IMR-90 (cell line): ENCODE results near the gene CDK5RAP2. TPM values are rescaled to one million over a fixed set of nuclear protein-coding genes. Genes with fewer than 3 reads are reported as not detected.

ENCODE experiments used
- ATAC-seq: fragments of 200-7000 bp; cut with Tn5 transposase; 2 replicates; pipeline ENCODE4 v1.9.1; 2020; ENCODE audit warnings: low read depth, mild to moderate bottlenecking, moderate library complexity
- BruUV-seq: library from RNA; stranded (reverse); fragments of 400-500 nt; replicated peaks from 2 replicates; lab custom pipeline; 2021; lab: Mats Ljungman, UMichigan
- CTCF ChIA-PET: fragments of 300-600 bp; formaldehyde crosslinking; extraction: SDS; loops from one replicate; lab custom pipeline; 2021; ENCODE audit warnings: antibody characterized with exemption; lab: Yijun Ruan, JAX
- POLR2A ChIA-PET: fragments of 300-600 bp; sonication (Branson Sonifier 250); formaldehyde crosslinking; loops from one replicate; lab custom pipeline; 2022; ENCODE audit warnings: antibody characterized with exemption; ENCODE audit not compliant: unreplicated experiment; lab: Charles Lee
- DNase-seq: peaks from one replicate; pipeline ENCODE4 v3.0.0; 2013
- H2AFZ ChIP-seq: replicated peaks from 2 replicates; pipeline ENCODE3; 2013; ENCODE audit warnings: low read length, mild to moderate bottlenecking; ENCODE audit not compliant: poor library complexity
- H2AK5ac ChIP-seq: 2 replicates; pipeline ENCODE4 v1.6.1; 2013; ENCODE audit warnings: low read depth, low read length, inconsistent platforms
- H2AK9ac ChIP-seq: replicated peaks from 2 replicates; pipeline ENCODE3; 2013; ENCODE audit warnings: mild to moderate bottlenecking, low read depth, low read length, moderate library complexity; ENCODE audit not compliant: poor library complexity
- H2BK120ac ChIP-seq: 2 replicates; pipeline ENCODE4 v1.6.1; 2013; ENCODE audit warnings: low read depth, low read length, inconsistent platforms
- H2BK15ac ChIP-seq: 3 replicates; pipeline ENCODE4 v1.6.1; 2013; ENCODE audit warnings: low read depth, low read length, inconsistent platforms
- H2BK20ac ChIP-seq: 2 replicates; pipeline ENCODE4 v1.6.1; 2013; ENCODE audit warnings: low read depth, mild to moderate bottlenecking, inconsistent platforms, low read length, moderate library complexity
- H2BK5ac ChIP-seq: 2 replicates; pipeline ENCODE4 v1.6.1; 2013; ENCODE audit warnings: mild to moderate bottlenecking, low read depth, low read length, inconsistent platforms; ENCODE audit not compliant: poor library complexity, severe bottlenecking
- H3K14ac ChIP-seq: replicated peaks from 2 replicates; pipeline ENCODE4 v1.6.1; 2013; ENCODE audit warnings: low read depth, low read length, inconsistent platforms
- H3K18ac ChIP-seq: 2 replicates; pipeline ENCODE4 v1.6.1; 2013; ENCODE audit warnings: low read depth, low read length, control low read depth
- H3K23ac ChIP-seq: 2 replicates; pipeline ENCODE4 v1.6.1; 2013; ENCODE audit warnings: low read depth, low read length, inconsistent platforms
- H3K27ac ChIP-seq: 2 replicates; pipeline ENCODE4 v1.5.1; 2013; ENCODE audit warnings: mild to moderate bottlenecking, control low read depth, low read length; ENCODE audit not compliant: insufficient read depth
- H3K27me3 ChIP-seq: 2 replicates; pipeline ENCODE4 v1.6.1; 2013; ENCODE audit warnings: low read length; ENCODE audit not compliant: control insufficient read depth, insufficient read depth
- H3K36me3 ChIP-seq: 2 replicates; pipeline ENCODE4 v1.6.1; 2013; ENCODE audit warnings: low read length, mixed read lengths; ENCODE audit not compliant: control insufficient read depth, insufficient read depth
- H3K4ac ChIP-seq: 2 replicates; pipeline ENCODE4 v1.6.1; 2013; ENCODE audit warnings: low read depth, low read length, inconsistent platforms
- H3K4me1 ChIP-seq: 2 replicates; pipeline ENCODE4 v1.6.1; 2013; ENCODE audit warnings: low read length, mixed read lengths; ENCODE audit not compliant: control insufficient read depth, insufficient read depth
- H3K4me2 ChIP-seq: 2 replicates; pipeline ENCODE4 v1.6.1; 2013; ENCODE audit warnings: low read depth, mild to moderate bottlenecking, control low read depth, low read length, moderate library complexity
- H3K4me3 ChIP-seq: 2 replicates; pipeline ENCODE4 v1.5.1; 2013; ENCODE audit warnings: low read depth, mild to moderate bottlenecking, control low read depth, low read length, moderate library complexity; ENCODE audit not compliant: insufficient read depth
- H3K56ac ChIP-seq: 2 replicates; pipeline ENCODE4 v1.6.1; 2013; ENCODE audit warnings: low read length, inconsistent platforms; ENCODE audit not compliant: insufficient read depth; ENCODE audit errors: extremely low read depth
- H3K79me1 ChIP-seq, 2 experiments: 2 replicates each; pipeline ENCODE4 v1.6.1; 2013; ENCODE audit warnings: low read length in 2 of 2, inconsistent platforms in 1 of 2, low read depth in 1 of 2
- H3K9ac ChIP-seq: 2 replicates; pipeline ENCODE4 v1.6.1; 2013; ENCODE audit warnings: low read depth, low read length, control low read depth
- H3K9me1 ChIP-seq: 2 replicates; pipeline ENCODE4 v1.6.1; 2013; ENCODE audit warnings: low read length, inconsistent platforms; ENCODE audit not compliant: insufficient read depth
- H3K9me3 ChIP-seq: 2 replicates; pipeline ENCODE4 v1.6.1; 2013; ENCODE audit warnings: low read length; ENCODE audit not compliant: control insufficient read depth, insufficient read depth
- H4K20me1 ChIP-seq: 2 replicates; pipeline ENCODE4 v1.6.1; 2013; ENCODE audit warnings: low read length, inconsistent platforms; ENCODE audit not compliant: insufficient read depth
- H4K5ac ChIP-seq: 2 replicates; pipeline ENCODE4 v1.6.1; 2013; ENCODE audit warnings: mild to moderate bottlenecking, low read depth, low read length, control low read depth
- H4K8ac ChIP-seq, 2 experiments: 2 replicates each; pipeline ENCODE4 v1.6.1; 2013; ENCODE audit warnings: low read depth in 2 of 2, low read length in 2 of 2, control low read depth in 1 of 2, inconsistent platforms in 1 of 2
- H4K91ac ChIP-seq: 2 replicates; pipeline ENCODE4 v1.6.1; 2013; ENCODE audit warnings: low read depth, low read length, inconsistent platforms; ENCODE audit not compliant: insufficient read depth
- BHLHE40 ChIP-seq: fragments of 150-350 bp; IDR thresholded peaks from 2 replicates; pipeline ENCODE4 v1.6.1; 2016; ENCODE audit warnings: mild to moderate bottlenecking, low read depth, low read length
- CEBPB ChIP-seq: IDR thresholded peaks from 2 replicates; pipeline ENCODE4 v1.6.1; 2012; ENCODE audit warnings: low read depth, low read length, improper control_type of control experiment
- CHD1 ChIP-seq: IDR thresholded peaks from 2 replicates; pipeline ENCODE4 v1.6.1; 2012; ENCODE audit warnings: low read depth, low read length, improper control_type of control experiment
- FOS ChIP-seq: fragments of 150-350 bp; IDR thresholded peaks from 2 replicates; pipeline ENCODE4 v1.6.1; 2016; ENCODE audit warnings: low read depth, low read length
- MAFK ChIP-seq: IDR thresholded peaks from 2 replicates; pipeline ENCODE4 v1.6.1; 2012; ENCODE audit warnings: low read depth, low read length, improper control_type of control experiment
- MAZ ChIP-seq: IDR thresholded peaks from 2 replicates; pipeline ENCODE4 v1.6.1; 2012; ENCODE audit warnings: low read depth, mild to moderate bottlenecking, low read length, improper control_type of control experiment, moderate library complexity, borderline replicate concordance
- MXI1 ChIP-seq: IDR thresholded peaks from 2 replicates; pipeline ENCODE4 v1.6.1; 2012; ENCODE audit warnings: low read depth, mild to moderate bottlenecking, low read length, moderate library complexity, borderline replicate concordance
- POLR2A ChIP-seq: IDR thresholded peaks from 2 replicates; pipeline ENCODE4 v1.6.1; 2012; ENCODE audit warnings: mild to moderate bottlenecking, low read depth, low read length
- RAD21 ChIP-seq: IDR thresholded peaks from 2 replicates; pipeline ENCODE4 v1.6.1; 2012; ENCODE audit warnings: low read length, improper control_type of control experiment
- RCOR1 ChIP-seq: IDR thresholded peaks from 2 replicates; pipeline ENCODE4 v1.6.1; 2012; ENCODE audit warnings: mild to moderate bottlenecking, low read length, improper control_type of control experiment; ENCODE audit not compliant: insufficient replicate concordance
- RFX5 ChIP-seq: IDR thresholded peaks from 2 replicates; pipeline ENCODE4 v1.8.0; 2012; ENCODE audit warnings: low read depth, mild to moderate bottlenecking, low read length, moderate library complexity
- WGBS, 2 experiments: methylation state at CpG; one replicate each; pipeline versions ENCODE4 v1.1.5 to v1.1.7; 2013; ENCODE audit warnings: missing lambda C conversion rate in 2 of 2; ENCODE audit not compliant: insufficient read length in 1 of 2; ENCODE audit errors: extremely low coverage in 2 of 2; 5-methylcytosine and 5-hydroxymethylcytosine counted together
- dilution Hi-C: fragments of 300-500 bp; cut with HindIII; formaldehyde crosslinking; loops from one replicate; pipeline ENCODE4 v1.14.3; 2018; ENCODE audit warnings: low sequenced_read_pairs; ENCODE audit not compliant: unreplicated experiment
- in situ Hi-C: fragments of 300-500 bp; cut with MboI; formaldehyde crosslinking; loops from 3 replicates; pipeline ENCODE4 v1.14.3; 2019; ENCODE audit warnings: low sequenced_read_pairs, inconsistent platforms, mixed read lengths
- intact Hi-C: fragments of 100-400 bp; cut with micrococcal nuclease; formaldehyde crosslinking; loops from 2 replicates; pipeline ENCODE4 v1.10.0; 2022
- polyA plus RNA-seq, 3 experiments: library from polyadenylated mRNA; depleted of rRNA; stranded (reverse); fragments of >200 nt; gene quantifications; 2 replicates each; pipeline ENCODE4 v1.2.3, GENCODE V29; 2012; ENCODE audit warnings: low replicate concordance in 1 of 3
- total RNA-seq: library from RNA; depleted of rRNA; stranded (reverse); fragments of >200 nt; gene quantifications from 2 replicates; pipeline ENCODE4 v1.2.3, GENCODE V29; 2012
- TF ChIP-seq, protein P1 (sequence below): conservative IDR thresholded peaks from 2 replicates; pipeline ENCODE4 v1.5.1; 2012; ENCODE audit warnings: mild to moderate bottlenecking, low read depth, low read length, improper control_type of control experiment
- TF ChIP-seq, protein P2 (sequence below): fragments of 150-350 bp; IDR thresholded peaks from 2 replicates; pipeline ENCODE4 v1.6.1; 2017; ENCODE audit warnings: mild to moderate bottlenecking, antibody characterized with exemption, low read length, low read depth

Gene CDK5RAP2
- total and polyA plus RNA-seq, 2 of the 4 experiments (the other 2 are of a cell fraction), result 29.5 to 31.7 TPM

DNA sequence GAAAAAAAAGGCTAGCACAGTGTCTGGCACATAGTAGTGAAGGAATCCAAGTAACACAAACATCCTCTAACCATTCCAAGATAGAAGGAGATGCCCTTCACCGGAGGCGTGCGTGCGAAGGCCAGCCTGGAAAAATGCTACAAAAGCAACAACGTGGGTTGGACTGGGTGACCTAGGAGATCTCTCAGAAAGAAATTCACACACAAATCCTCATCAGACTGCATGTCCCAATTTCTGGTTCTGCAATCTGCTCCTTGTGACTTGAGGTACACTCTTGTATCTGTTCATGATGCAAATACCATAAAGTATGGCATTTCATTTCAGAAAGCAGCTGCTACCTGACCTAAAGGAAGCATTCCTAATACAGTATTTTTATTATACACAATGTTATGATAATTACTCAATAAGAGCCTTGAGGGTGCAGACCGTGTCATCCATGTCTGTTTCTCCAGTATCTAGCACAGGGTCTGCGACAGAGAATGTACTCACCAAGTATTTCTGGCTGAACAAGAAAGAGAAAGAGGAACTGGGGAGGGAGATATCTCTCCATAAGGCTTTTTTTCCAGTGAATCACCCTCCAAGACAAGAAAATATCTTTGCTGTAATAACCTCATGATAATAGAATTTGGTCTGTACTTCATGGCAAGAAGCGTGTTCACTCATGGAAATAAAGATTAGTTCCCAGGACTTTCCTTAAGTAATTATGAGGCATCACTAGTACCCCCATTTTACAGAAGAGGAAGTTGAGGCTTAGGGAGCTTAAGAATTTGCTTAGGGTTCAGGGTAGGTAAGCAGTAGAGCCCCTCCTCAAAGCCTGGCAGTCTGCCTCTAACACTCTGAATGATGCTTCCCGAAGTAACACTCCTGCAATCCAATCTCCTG lies 138.3 kb downstream of the CDK5RAP2 start:
- DNase-seq (peak; percentile 93), ATAC-seq (peak; percentile 66)
- peaks cover 27% of the 10 kb centered on the region for H3K4me1 ChIP-seq
- H2AK9ac ChIP-seq, result no peak overlapping the region
- peak overlapping the region; percentile 26 for H2BK5ac ChIP-seq
- H3K56ac ChIP-seq, result peak overlapping the region; percentile 8; the same call in 1 of the 2 replicates
- H3K9ac ChIP-seq, result no peak overlapping the region; the same call in 1 of the 2 replicates
- H2BK120ac ChIP-seq, result peak overlapping the region; percentile 70
- peak overlapping the region in 1 of 2 experiments; percentile 10; a peak in 2 of 4 replicates for H4K8ac ChIP-seq
- peaks cover 8 to 32% of the 10 kb centered on the region in 2 experiments; a peak in 2 of 4 replicates for H3K79me1 ChIP-seq
- H3K4ac ChIP-seq, result peak overlapping the region; percentile 31
- peaks cover 29% of the 10 kb centered on the region for H3K9me1 ChIP-seq
- no peak overlapping the region for H2AFZ ChIP-seq
- peak overlapping the region; percentile 39 for H3K14ac ChIP-seq
- H4K91ac ChIP-seq, result peak overlapping the region; percentile 44
- dilution Hi-C loops, result no loop called here
- H3K4me2 ChIP-seq, result peak overlapping the region; percentile 50
- intact Hi-C loops, result no loop called here
- no peaks in the 10 kb centered on the region for H3K9me3 ChIP-seq
- peak overlapping the region; percentile 20; the same call in 1 of the 2 replicates for H2AK5ac ChIP-seq
- H3K36me3 ChIP-seq, result peaks cover 13% of the 10 kb centered on the region
- peak overlapping the region; percentile 49 for H3K18ac ChIP-seq
- H2BK15ac ChIP-seq, result peak overlapping the region; percentile 52; the same call in 1 of the 3 replicates
- in situ Hi-C loops, result no loop called here
- 0 out of 2 replicates have a peak overlapping the region, but pooled peaks have one; percentile 27 for H3K23ac ChIP-seq
- H3K27ac ChIP-seq, result peak overlapping the region; percentile 82
- H3K4me3 ChIP-seq, result no peak overlapping the region
- BruUV-seq, result no TSS peak
- no peaks in the 10 kb centered on the region for H3K27me3 ChIP-seq
- H4K20me1 ChIP-seq, result no peaks in the 10 kb centered on the region
- H4K5ac ChIP-seq, result 0 out of 2 replicates have a peak overlapping the region, but pooled peaks have one; percentile 21
- POLR2A ChIA-PET, result no interaction called here
- peak overlapping the region; percentile 77 for H2BK20ac ChIP-seq
- CTCF ChIA-PET, result no interaction called here
- WGBS, 2 experiments, result no CpG with 5 or more reads among the region's 9 CpGs
- TF ChIP-seq, protein P1, sequence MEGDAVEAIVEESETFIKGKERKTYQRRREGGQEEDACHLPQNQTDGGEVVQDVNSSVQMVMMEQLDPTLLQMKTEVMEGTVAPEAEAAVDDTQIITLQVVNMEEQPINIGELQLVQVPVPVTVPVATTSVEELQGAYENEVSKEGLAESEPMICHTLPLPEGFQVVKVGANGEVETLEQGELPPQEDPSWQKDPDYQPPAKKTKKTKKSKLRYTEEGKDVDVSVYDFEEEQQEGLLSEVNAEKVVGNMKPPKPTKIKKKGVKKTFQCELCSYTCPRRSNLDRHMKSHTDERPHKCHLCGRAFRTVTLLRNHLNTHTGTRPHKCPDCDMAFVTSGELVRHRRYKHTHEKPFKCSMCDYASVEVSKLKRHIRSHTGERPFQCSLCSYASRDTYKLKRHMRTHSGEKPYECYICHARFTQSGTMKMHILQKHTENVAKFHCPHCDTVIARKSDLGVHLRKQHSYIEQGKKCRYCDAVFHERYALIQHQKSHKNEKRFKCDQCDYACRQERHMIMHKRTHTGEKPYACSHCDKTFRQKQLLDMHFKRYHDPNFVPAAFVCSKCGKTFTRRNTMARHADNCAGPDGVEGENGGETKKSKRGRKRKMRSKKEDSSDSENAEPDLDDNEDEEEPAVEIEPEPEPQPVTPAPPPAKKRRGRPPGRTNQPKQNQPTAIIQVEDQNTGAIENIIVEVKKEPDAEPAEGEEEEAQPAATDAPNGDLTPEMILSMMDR, result no peak
- TF ChIP-seq MAFK (no peak), POLR2A (no peak), CHD1 (no peak), RFX5 (no peak), CEBPB (peak; percentile 71), FOS (peak; percentile 50), RCOR1 (peak; percentile 96), MAZ (no peak), RAD21 (no peak), BHLHE40 (0 out of 2 replicates have a peak, but pooled peaks have one; percentile 4), MXI1 (no peak)
- TF ChIP-seq, protein P2, sequence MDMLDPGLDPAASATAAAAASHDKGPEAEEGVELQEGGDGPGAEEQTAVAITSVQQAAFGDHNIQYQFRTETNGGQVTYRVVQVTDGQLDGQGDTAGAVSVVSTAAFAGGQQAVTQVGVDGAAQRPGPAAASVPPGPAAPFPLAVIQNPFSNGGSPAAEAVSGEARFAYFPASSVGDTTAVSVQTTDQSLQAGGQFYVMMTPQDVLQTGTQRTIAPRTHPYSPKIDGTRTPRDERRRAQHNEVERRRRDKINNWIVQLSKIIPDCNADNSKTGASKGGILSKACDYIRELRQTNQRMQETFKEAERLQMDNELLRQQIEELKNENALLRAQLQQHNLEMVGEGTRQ, result no peak
